ENCODE results near the gene PTPRT.

PTPRT gene

DNA sequence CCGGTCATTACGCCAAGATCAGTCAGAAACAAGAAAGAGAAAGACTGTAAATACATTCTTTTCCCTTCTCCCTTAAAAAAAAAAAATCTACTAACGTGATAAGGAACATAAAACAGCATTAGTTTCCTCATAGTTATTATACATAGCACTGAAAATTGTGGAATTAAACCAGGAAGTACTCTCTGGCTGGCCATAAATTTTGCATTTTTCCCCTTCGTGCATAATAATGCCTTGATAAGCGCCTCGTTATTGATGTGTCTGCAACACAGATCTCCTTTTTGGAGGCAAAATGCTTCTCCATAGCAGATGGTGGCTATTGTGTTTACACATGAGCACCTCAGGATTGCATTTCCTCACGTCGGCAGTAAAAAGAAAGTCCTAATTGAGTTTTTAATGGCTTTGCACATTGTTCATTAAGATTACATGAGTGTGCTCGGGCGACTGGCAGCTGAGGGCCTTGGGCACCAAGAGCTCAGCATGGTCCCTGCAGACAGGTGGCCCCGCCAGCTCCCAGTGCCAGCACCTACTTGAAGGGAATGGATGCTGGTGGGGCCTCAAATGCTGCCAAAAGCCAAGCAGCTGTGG, 394.5 kb downstream of the PTPRT start:
- TF ChIP-seq SUZ12 (IDR thresholded peaks at IDR 0.05) (no peak), ZNF384 (IDR thresholded peaks at IDR 0.05) (no peak), HDGF (IDR thresholded peaks at IDR 0.05; ENCODE audit: borderline replicate concordance) (no peak), SP1 (IDR thresholded peaks at IDR 0.05) (no peak), CTBP1 (IDR thresholded peaks at IDR 0.05; ENCODE audit: borderline replicate concordance) (no peak), NFRKB (IDR thresholded peaks at IDR 0.05) (no peak), FOXK2 (IDR thresholded peaks at IDR 0.05) (no peak), BHLHE40 (IDR thresholded peaks at IDR 0.05; ENCODE audit: borderline replicate concordance) (no peak), ARNT (IDR thresholded peaks at IDR 0.05) (no peak), FOXA1 (IDR thresholded peaks at IDR 0.05) (no peak), FOXM1 (IDR thresholded peaks at IDR 0.05; ENCODE audit: borderline replicate concordance) (no peak), LEF1 (IDR thresholded peaks at IDR 0.05; ENCODE audit: borderline replicate concordance) (no peak), PKNOX1 (IDR thresholded peaks at IDR 0.05) (no peak), TARDBP (IDR thresholded peaks at IDR 0.05) (no peak), ELF4 (IDR thresholded peaks at IDR 0.05) (no peak), L3MBTL2 (conservative IDR thresholded peaks at IDR 0.05) (no peak)
- ChIA-PET CTCF (no interaction called here), POLR2A (no interaction called here)
- DNase-seq (ENCODE audit: extremely low spot score), result no peak

GRCh38 chr20:42792052-42792451, 397.7 kb downstream of the PTPRT start:
- DNase-seq (ENCODE audit: extremely low spot score), result no peak
- CTCF ChIA-PET, result no interaction called here
- POLR2A ChIA-PET, result no interaction called here
- TF ChIP-seq ELF4 (IDR thresholded peaks at IDR 0.05) (no peak), BHLHE40 (IDR thresholded peaks at IDR 0.05; ENCODE audit: borderline replicate concordance) (no peak), CTBP1 (IDR thresholded peaks at IDR 0.05; ENCODE audit: borderline replicate concordance) (no peak), NFRKB (IDR thresholded peaks at IDR 0.05) (no peak), FOXA1 (IDR thresholded peaks at IDR 0.05) (no peak), TARDBP (IDR thresholded peaks at IDR 0.05) (no peak), ZNF384 (IDR thresholded peaks at IDR 0.05) (no peak), HDGF (IDR thresholded peaks at IDR 0.05; ENCODE audit: borderline replicate concordance) (no peak), PKNOX1 (IDR thresholded peaks at IDR 0.05) (no peak), FOXK2 (IDR thresholded peaks at IDR 0.05) (no peak), L3MBTL2 (conservative IDR thresholded peaks at IDR 0.05) (no peak), FOXM1 (IDR thresholded peaks at IDR 0.05; ENCODE audit: borderline replicate concordance) (no peak), ARNT (IDR thresholded peaks at IDR 0.05) (no peak), SP1 (IDR thresholded peaks at IDR 0.05) (no peak), SUZ12 (IDR thresholded peaks at IDR 0.05) (no peak), LEF1 (IDR thresholded peaks at IDR 0.05; ENCODE audit: borderline replicate concordance) (no peak)

DNA sequence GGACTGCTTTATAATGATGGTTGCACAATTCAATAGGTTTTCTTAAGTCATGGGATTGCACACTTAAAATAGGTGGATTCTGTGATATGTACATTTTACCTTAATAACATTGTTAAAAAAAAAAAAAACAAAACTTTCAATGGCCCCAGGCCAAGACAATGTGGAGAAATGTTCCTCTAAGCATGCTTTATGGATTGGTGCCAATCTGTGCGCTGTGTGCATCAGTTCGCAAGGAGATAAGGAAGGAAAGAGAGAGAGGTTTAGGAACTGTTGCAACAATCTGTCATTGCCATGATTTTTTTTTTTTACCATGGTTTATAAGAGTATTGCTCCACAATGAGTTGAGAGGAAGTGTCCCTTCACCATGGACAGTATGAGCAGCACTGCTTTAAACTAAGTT, 399.6 kb downstream of the PTPRT start:
- no peak for DNase-seq (ENCODE audit: extremely low spot score)

GRCh38 chr20:42788707-42789106, 401.0 kb downstream of the PTPRT start:
- POLR2A ChIA-PET, result no interaction called here
- TF ChIP-seq SUZ12 (IDR thresholded peaks at IDR 0.05) (no peak), TARDBP (IDR thresholded peaks at IDR 0.05) (no peak), FOXM1 (IDR thresholded peaks at IDR 0.05; ENCODE audit: borderline replicate concordance) (no peak), HDGF (IDR thresholded peaks at IDR 0.05; ENCODE audit: borderline replicate concordance) (no peak), PKNOX1 (IDR thresholded peaks at IDR 0.05) (no peak), ZNF384 (IDR thresholded peaks at IDR 0.05) (no peak), LEF1 (IDR thresholded peaks at IDR 0.05; ENCODE audit: borderline replicate concordance) (no peak)
- DNase-seq (ENCODE audit: extremely low spot score), result no peak
- CTCF ChIA-PET, result no interaction called here

More for the DNA sequence above, 399.6 kb downstream of the PTPRT start:
- no peak for TF ChIP-seq BHLHE40 (IDR thresholded peaks at IDR 0.05; ENCODE audit: borderline replicate concordance)
- TF ChIP-seq FOXM1 (IDR thresholded peaks at IDR 0.05; ENCODE audit: borderline replicate concordance), result no peak
- TF ChIP-seq SP1 (IDR thresholded peaks at IDR 0.05), result no peak
- TF ChIP-seq ARNT (IDR thresholded peaks at IDR 0.05), result no peak
- no peak for TF ChIP-seq FOXK2 (IDR thresholded peaks at IDR 0.05)
- no peak for TF ChIP-seq LEF1 (IDR thresholded peaks at IDR 0.05; ENCODE audit: borderline replicate concordance)
- no peak for TF ChIP-seq NFRKB (IDR thresholded peaks at IDR 0.05)
- no peak for TF ChIP-seq ZNF384 (IDR thresholded peaks at IDR 0.05)
- TF ChIP-seq CTBP1 (IDR thresholded peaks at IDR 0.05; ENCODE audit: borderline replicate concordance), result no peak
- CTCF ChIA-PET, result no interaction called here
- POLR2A ChIA-PET, result no interaction called here

DNA sequence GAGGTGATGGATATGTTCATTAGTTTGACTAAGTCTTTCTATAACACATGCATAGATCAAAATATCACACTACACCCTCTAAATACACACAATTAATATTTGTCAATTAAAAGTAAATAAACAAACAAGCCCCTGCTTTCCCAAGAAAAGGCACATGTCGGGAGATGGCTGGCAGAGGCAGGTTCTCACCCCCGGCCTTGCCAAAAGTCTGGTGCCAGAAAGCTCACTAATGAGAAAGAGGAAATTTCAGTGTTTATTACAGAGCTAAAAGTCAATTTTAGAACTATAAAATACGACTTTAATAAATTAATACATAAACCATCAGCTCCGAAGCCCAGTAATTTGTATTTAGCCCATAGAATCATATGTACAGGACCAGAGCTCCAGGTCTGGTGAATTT, 404.7 kb downstream of the PTPRT start:
- no peak for DNase-seq (ENCODE audit: extremely low spot score)
- CTCF ChIA-PET, result no interaction called here
- TF ChIP-seq HDGF (IDR thresholded peaks at IDR 0.05; ENCODE audit: borderline replicate concordance), result no peak
- no peak for TF ChIP-seq NFRKB (IDR thresholded peaks at IDR 0.05)
- TF ChIP-seq CTBP1 (IDR thresholded peaks at IDR 0.05; ENCODE audit: borderline replicate concordance), result no peak
- POLR2A ChIA-PET, result no interaction called here

DNA sequence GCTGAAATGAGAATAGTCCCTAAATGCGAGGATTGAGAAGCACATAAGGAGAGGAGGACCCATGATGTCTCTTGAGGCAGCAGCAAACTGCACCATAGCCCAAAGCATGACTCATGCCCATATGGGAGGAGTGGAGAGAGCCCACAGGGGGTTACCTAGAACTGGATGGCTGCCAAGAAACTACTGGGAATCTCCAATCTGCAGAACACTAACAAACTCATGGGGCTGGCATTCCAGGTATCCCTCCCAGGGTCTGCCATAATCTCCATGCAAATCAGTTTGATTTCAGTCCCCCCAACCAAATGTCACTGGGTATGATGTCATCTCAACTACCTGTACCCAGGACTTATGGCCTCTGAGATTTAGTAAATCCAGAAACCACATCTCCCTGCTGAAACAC, 410.5 kb downstream of the PTPRT start:
- no peak for TF ChIP-seq HDGF (IDR thresholded peaks at IDR 0.05; ENCODE audit: borderline replicate concordance)
- TF ChIP-seq SUZ12 (IDR thresholded peaks at IDR 0.05), result no peak
- TF ChIP-seq NFRKB (IDR thresholded peaks at IDR 0.05), result no peak
- TF ChIP-seq FOXA1 (IDR thresholded peaks at IDR 0.05), result no peak
- no peak for TF ChIP-seq ZNF384 (IDR thresholded peaks at IDR 0.05)
- no peak for TF ChIP-seq FOXM1 (IDR thresholded peaks at IDR 0.05; ENCODE audit: borderline replicate concordance)
- no peak for TF ChIP-seq PKNOX1 (IDR thresholded peaks at IDR 0.05)
- no peak for TF ChIP-seq FOXK2 (IDR thresholded peaks at IDR 0.05)
- TF ChIP-seq CTBP1 (IDR thresholded peaks at IDR 0.05; ENCODE audit: borderline replicate concordance), result no peak
- TF ChIP-seq LEF1 (IDR thresholded peaks at IDR 0.05; ENCODE audit: borderline replicate concordance), result no peak
- TF ChIP-seq ELF4 (IDR thresholded peaks at IDR 0.05), result no peak
- TF ChIP-seq TARDBP (IDR thresholded peaks at IDR 0.05), result no peak
- no peak for TF ChIP-seq L3MBTL2 (conservative IDR thresholded peaks at IDR 0.05)
- TF ChIP-seq ARNT (IDR thresholded peaks at IDR 0.05), result no peak
- no peak for TF ChIP-seq SP1 (IDR thresholded peaks at IDR 0.05)
- TF ChIP-seq BHLHE40 (IDR thresholded peaks at IDR 0.05; ENCODE audit: borderline replicate concordance), result no peak
- ChIA-PET POLR2A (no interaction called here), CTCF (no interaction called here)
- DNase-seq (ENCODE audit: extremely low spot score), result no peak
